ENCODE data around the gene CAMTA1. TPM values are rescaled to one million over a fixed set of nuclear protein-coding genes. Genes with fewer than 3 reads are reported as not detected.

Gene CAMTA1
- total RNA-seq, 1 experiment from 2014 or later = 82.2 TPM

DNA sequence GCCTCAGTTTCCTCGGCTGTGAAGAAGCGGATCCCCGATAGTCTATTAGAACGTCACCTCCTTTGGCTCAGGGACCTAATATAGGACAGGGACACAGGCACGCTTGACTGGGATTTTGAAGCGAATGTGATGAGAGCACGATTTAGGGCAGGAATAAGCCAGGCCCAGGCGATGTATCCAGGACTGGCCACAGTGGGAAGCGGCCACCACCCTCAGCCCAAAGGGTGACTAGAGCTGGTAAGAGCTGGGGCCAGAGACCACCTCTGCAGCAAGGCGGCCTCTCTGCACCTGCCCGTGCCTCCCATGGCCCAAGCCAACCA, 885.9 kb downstream of the CAMTA1 start:
- Histone ChIP-seq H3K27ac (ENCODE audit: low read length) (no peak overlapping the region), H3K4me1 (ENCODE audit: control insufficient read depth, insufficient read depth, low read length) (peaks cover 3% of the 10 kb centered on the region; the same call in 1 of the 2 replicates), H3K9me3 (ENCODE audit: control insufficient read depth, insufficient read depth, low read depth, low read length) (no peaks in the 10 kb centered on the region), H3K4me3 (ENCODE audit: low read depth in 2 of 2, low read length in 2 of 2) (no peak overlapping the region), H3K27me3 (ENCODE audit: control insufficient read depth, insufficient read depth, low read length) (no peaks in the 10 kb centered on the region; the same call in none of the 2 replicates), H3K36me3 (ENCODE audit: control insufficient read depth, insufficient read depth, low read length) (no peaks in the 10 kb centered on the region)
- TF ChIP-seq, protein P1, sequence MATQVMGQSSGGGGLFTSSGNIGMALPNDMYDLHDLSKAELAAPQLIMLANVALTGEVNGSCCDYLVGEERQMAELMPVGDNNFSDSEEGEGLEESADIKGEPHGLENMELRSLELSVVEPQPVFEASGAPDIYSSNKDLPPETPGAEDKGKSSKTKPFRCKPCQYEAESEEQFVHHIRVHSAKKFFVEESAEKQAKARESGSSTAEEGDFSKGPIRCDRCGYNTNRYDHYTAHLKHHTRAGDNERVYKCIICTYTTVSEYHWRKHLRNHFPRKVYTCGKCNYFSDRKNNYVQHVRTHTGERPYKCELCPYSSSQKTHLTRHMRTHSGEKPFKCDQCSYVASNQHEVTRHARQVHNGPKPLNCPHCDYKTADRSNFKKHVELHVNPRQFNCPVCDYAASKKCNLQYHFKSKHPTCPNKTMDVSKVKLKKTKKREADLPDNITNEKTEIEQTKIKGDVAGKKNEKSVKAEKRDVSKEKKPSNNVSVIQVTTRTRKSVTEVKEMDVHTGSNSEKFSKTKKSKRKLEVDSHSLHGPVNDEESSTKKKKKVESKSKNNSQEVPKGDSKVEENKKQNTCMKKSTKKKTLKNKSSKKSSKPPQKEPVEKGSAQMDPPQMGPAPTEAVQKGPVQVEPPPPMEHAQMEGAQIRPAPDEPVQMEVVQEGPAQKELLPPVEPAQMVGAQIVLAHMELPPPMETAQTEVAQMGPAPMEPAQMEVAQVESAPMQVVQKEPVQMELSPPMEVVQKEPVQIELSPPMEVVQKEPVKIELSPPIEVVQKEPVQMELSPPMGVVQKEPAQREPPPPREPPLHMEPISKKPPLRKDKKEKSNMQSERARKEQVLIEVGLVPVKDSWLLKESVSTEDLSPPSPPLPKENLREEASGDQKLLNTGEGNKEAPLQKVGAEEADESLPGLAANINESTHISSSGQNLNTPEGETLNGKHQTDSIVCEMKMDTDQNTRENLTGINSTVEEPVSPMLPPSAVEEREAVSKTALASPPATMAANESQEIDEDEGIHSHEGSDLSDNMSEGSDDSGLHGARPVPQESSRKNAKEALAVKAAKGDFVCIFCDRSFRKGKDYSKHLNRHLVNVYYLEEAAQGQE (IDR thresholded peaks at IDR 0.05; ENCODE audit: insufficient read depth in 1 of 2, low read depth in 2 of 2, low read length in 1 of 2) = no peak
- TF ChIP-seq TCF7L2 (IDR thresholded peaks at IDR 0.05; ENCODE audit: low read depth, low read length) (no peak), CTCF (IDR thresholded peaks at IDR 0.05) (no peak), SIN3A (IDR thresholded peaks at IDR 0.05; ENCODE audit: borderline replicate concordance, insufficient read depth, low read depth, low read length) (no peak), POLR2AphosphoS5 (IDR thresholded peaks at IDR 0.05; ENCODE audit: low read depth, low read length) (no peak)
- ChIA-PET POLR2A (no interaction called here), CTCF (interaction anchor here (0.5 to 8.3 kb wide), 2 partner anchors 82 to 239 kb away, joined by 7 to 135 read pairs; no protein-coding TSS in a partner anchor)
- no peak for ATAC-seq
- BruUV-seq (replicated peaks) = no TSS peak
- intact Hi-C loops (cut with micrococcal nuclease; ENCODE audit: unreplicated experiment) (no loop called here), in situ Hi-C loops (cut with HindIII; ENCODE audit: low pct_unique_long_range_greater_than_20kb, low sequenced_read_pairs) (no loop called here)
- DNase-seq (ENCODE audit: low read depth, low spot score) = no peak

DNA sequence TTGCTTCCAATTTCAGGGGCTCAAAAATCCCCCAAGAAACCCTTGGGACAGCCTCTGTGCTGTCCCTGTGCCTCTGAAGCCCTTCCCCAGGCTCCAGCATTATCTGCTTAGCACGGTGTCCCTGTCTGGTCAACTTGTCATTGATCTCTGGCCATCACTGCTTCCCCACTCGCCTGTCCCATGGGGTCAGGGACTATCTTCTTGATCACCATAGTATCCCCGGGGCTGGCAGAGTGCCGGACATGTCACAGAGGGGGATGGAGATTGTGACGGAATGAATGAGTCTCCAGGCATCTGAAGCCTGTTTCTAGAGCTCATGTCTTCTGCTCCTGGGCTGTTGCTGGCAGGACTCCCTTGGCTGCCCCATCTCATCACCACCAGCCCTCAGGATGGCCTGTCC, 886.4 kb downstream of the CAMTA1 start:
- no peak overlapping the region for H3K4me3 ChIP-seq (ENCODE audit: low read depth in 2 of 2, low read length in 2 of 2)
- DNase-seq (ENCODE audit: low read depth, low spot score) (no peak), ATAC-seq (no peak)
- no TSS peak for BruUV-seq (replicated peaks)
- in situ Hi-C loops (cut with HindIII; ENCODE audit: low pct_unique_long_range_greater_than_20kb, low sequenced_read_pairs) (no loop called here), intact Hi-C loops (cut with micrococcal nuclease; ENCODE audit: unreplicated experiment) (no loop called here)
- no peaks in the 10 kb centered on the region for H3K36me3 ChIP-seq (ENCODE audit: control insufficient read depth, insufficient read depth, low read length)
- no peaks in the 10 kb centered on the region for H3K9me3 ChIP-seq (ENCODE audit: control insufficient read depth, insufficient read depth, low read depth, low read length)
- CTCF ChIA-PET = interaction anchor here (0.5 kb wide), 1 partner anchor 238 kb away, joined by 7 read pairs; no protein-coding TSS in a partner anchor
- POLR2A ChIA-PET = no interaction called here
- TF ChIP-seq CTCF (IDR thresholded peaks at IDR 0.05) (no peak), SIN3A (IDR thresholded peaks at IDR 0.05; ENCODE audit: borderline replicate concordance, insufficient read depth, low read depth, low read length) (no peak), TCF7L2 (IDR thresholded peaks at IDR 0.05; ENCODE audit: low read depth, low read length) (no peak), POLR2AphosphoS5 (IDR thresholded peaks at IDR 0.05; ENCODE audit: low read depth, low read length) (no peak)
- TF ChIP-seq, protein P1 (IDR thresholded peaks at IDR 0.05; ENCODE audit: insufficient read depth in 1 of 2, low read depth in 2 of 2, low read length in 1 of 2) = no peak
- H3K27ac ChIP-seq (ENCODE audit: low read length) = no peak overlapping the region
- peaks cover 2% of the 10 kb centered on the region for H3K27me3 ChIP-seq (ENCODE audit: control insufficient read depth, insufficient read depth, low read length)
- peaks cover 3% of the 10 kb centered on the region; the same call in 1 of the 2 replicates for H3K4me1 ChIP-seq (ENCODE audit: control insufficient read depth, insufficient read depth, low read length)
